ENCODE measurements around the gene CEP112. TPM values are rescaled to one million over a fixed set of nuclear protein-coding genes. Genes with fewer than 3 reads are reported as not detected.
"Not testable (repeated sequence)": the region's sequence is repeated elsewhere in the genome, so short reads cannot be mapped to it uniquely, and the experiment has no call there.

The CEP112 gene
- total and polyA plus RNA-seq, 2 of the 4 experiments (the other 2 are of a cell fraction): 2.5 to 5.6 TPM

DNA sequence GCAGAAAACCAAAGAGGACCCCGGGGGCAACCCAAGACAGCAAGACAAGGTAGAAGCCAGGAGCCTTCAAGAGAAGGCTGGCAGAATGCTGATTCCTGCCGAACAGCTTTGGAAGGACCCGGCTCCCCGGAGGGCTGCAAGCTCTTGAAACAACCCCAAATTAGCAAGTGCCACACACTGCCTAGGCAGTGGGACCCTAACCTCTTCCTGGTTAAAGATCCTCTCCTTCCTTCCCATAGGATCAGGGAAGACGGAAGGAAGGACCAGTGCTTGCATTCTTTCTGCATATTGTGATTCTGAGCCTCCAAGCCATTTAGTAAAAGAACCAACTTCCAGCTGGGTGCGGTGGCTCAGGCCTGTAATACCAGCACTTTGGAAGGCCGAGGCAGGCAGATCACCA lies 508.5 kb downstream of the CEP112 start:
- no peak overlapping the region for H3K9ac ChIP-seq (ENCODE audit: low read depth, low read length)
- no peak overlapping the region for H3K27ac ChIP-seq (ENCODE audit: insufficient read depth, low read length)
- no peaks in the 10 kb centered on the region for H3K79me1 ChIP-seq (ENCODE audit: low read depth in 1 of 2, low read length in 2 of 2)
- no peak overlapping the region for H3K4me3 ChIP-seq (ENCODE audit: insufficient read depth, low read depth, low read length)
- no peak overlapping the region for H3K23ac ChIP-seq (ENCODE audit: low read depth, low read length)
- H4K8ac ChIP-seq (ENCODE audit: low read depth in 2 of 2, low read length in 2 of 2): no peak overlapping the region
- no peak overlapping the region for H3K4me2 ChIP-seq (ENCODE audit: low read depth, low read length)
- H3K9me1 ChIP-seq (ENCODE audit: insufficient read depth, low read length): 0 out of 2 replicates have a peak, but pooled peaks cover 3% of the 10 kb centered on the region
- H2AK5ac ChIP-seq (ENCODE audit: low read depth, low read length): no peak overlapping the region
- no peaks in the 10 kb centered on the region for H3K9me3 ChIP-seq (ENCODE audit: control insufficient read depth, insufficient read depth, low read length)
- DNase-seq: no peak
- intact Hi-C loops (cut with micrococcal nuclease) (no loop called here), in situ Hi-C loops (cut with MboI; ENCODE audit: low sequenced_read_pairs) (no loop called here), dilution Hi-C loops (cut with HindIII; ENCODE audit: low sequenced_read_pairs, unreplicated experiment) (no loop called here)
- 100% methylated on average over 1 of the region's 7 CpGs; no CpG with 5 or more reads in 1 of the 2 experiments for WGBS, 2 experiments (ENCODE audit: extremely low coverage in 2 of 2, insufficient read length in 1 of 2)
- no peaks in the 10 kb centered on the region for H3K36me3 ChIP-seq (ENCODE audit: control insufficient read depth, insufficient read depth, low read length)
- H2AFZ ChIP-seq (replicated peaks; ENCODE audit: low read length, poor library complexity): no peak overlapping the region
- H4K20me1 ChIP-seq (ENCODE audit: insufficient read depth, low read length): no peaks in the 10 kb centered on the region
- ChIA-PET CTCF (no interaction called here), POLR2A (ENCODE audit: unreplicated experiment) (no interaction called here)
- H4K91ac ChIP-seq (ENCODE audit: insufficient read depth, low read depth, low read length): no peak overlapping the region
- H4K5ac ChIP-seq (ENCODE audit: low read depth, low read length): no peak overlapping the region
- no peaks in the 10 kb centered on the region for H3K27me3 ChIP-seq (ENCODE audit: control insufficient read depth, insufficient read depth, low read length)
- H2BK20ac ChIP-seq (ENCODE audit: low read depth, low read length): no peak overlapping the region
- no peak overlapping the region for H2BK15ac ChIP-seq (ENCODE audit: low read depth, low read length)
- H2AK9ac ChIP-seq (replicated peaks; ENCODE audit: low read depth, low read length, poor library complexity): no peak overlapping the region
- H3K18ac ChIP-seq (ENCODE audit: low read depth, low read length): no peak overlapping the region
- no peak overlapping the region for H3K14ac ChIP-seq (replicated peaks; ENCODE audit: low read depth, low read length)
- no peak overlapping the region for H2BK120ac ChIP-seq (ENCODE audit: low read depth, low read length)
- H3K4ac ChIP-seq (ENCODE audit: low read depth, low read length): no peak overlapping the region
- H2BK5ac ChIP-seq (ENCODE audit: low read depth, low read length, poor library complexity, severe bottlenecking): no peak overlapping the region
- ATAC-seq (ENCODE audit: low read depth): no peak
- TF ChIP-seq SMC3 (IDR thresholded peaks at IDR 0.05; ENCODE audit: low read depth, low read length): no peak
- no peaks in the 10 kb centered on the region for H3K4me1 ChIP-seq (ENCODE audit: control insufficient read depth, insufficient read depth, low read length)
- no TSS peak for BruUV-seq (replicated peaks)
- H3K56ac ChIP-seq (ENCODE audit: extremely low read depth, insufficient read depth, low read length): no peak overlapping the region

DNA sequence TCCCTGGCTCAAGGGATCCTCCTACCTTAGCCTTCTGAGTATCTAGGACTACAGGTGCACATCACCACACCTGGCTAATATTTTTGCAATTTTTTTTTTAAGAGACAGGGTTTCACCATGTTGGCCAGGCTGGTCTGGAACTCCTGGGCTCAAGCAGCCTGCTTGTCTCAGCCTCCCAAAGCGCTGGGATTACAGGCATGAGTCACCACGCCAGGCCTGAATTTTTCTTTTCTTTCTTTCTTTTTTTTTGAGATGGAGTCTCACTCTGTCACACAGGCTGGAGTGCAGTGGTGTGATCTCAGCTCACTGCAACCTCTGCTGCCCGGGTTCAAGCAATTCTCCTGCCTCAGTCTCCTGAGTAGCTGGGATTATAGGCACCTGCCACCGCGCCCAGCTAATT lies 510.2 kb downstream of the CEP112 start:
- ATAC-seq (ENCODE audit: low read depth); H4K20me1 ChIP-seq (ENCODE audit: insufficient read depth, low read length); intact Hi-C loops (cut with micrococcal nuclease); POLR2A ChIA-PET (ENCODE audit: unreplicated experiment); H3K4ac ChIP-seq (ENCODE audit: low read depth, low read length); H3K4me3 ChIP-seq (ENCODE audit: insufficient read depth, low read depth, low read length); H4K8ac ChIP-seq (ENCODE audit: low read depth in 2 of 2, low read length in 2 of 2); H3K18ac ChIP-seq (ENCODE audit: low read depth, low read length); H3K27ac ChIP-seq (ENCODE audit: insufficient read depth, low read length); DNase-seq; H3K23ac ChIP-seq (ENCODE audit: low read depth, low read length); dilution Hi-C loops (cut with HindIII; ENCODE audit: low sequenced_read_pairs, unreplicated experiment); H2AK9ac ChIP-seq (replicated peaks; ENCODE audit: low read depth, low read length, poor library complexity); H2AFZ ChIP-seq (replicated peaks; ENCODE audit: low read length, poor library complexity); H3K79me1 ChIP-seq (ENCODE audit: low read depth in 1 of 2, low read length in 2 of 2); H3K4me2 ChIP-seq (ENCODE audit: low read depth, low read length); H3K36me3 ChIP-seq (ENCODE audit: control insufficient read depth, insufficient read depth, low read length); H4K91ac ChIP-seq (ENCODE audit: insufficient read depth, low read depth, low read length); H3K14ac ChIP-seq (replicated peaks; ENCODE audit: low read depth, low read length); H3K27me3 ChIP-seq (ENCODE audit: control insufficient read depth, insufficient read depth, low read length); H2BK5ac ChIP-seq (ENCODE audit: low read depth, low read length, poor library complexity, severe bottlenecking); H2BK20ac ChIP-seq (ENCODE audit: low read depth, low read length); H4K5ac ChIP-seq (ENCODE audit: low read depth, low read length); H3K9me3 ChIP-seq (ENCODE audit: control insufficient read depth, insufficient read depth, low read length); CTCF ChIA-PET; in situ Hi-C loops (cut with MboI; ENCODE audit: low sequenced_read_pairs); H2AK5ac ChIP-seq (ENCODE audit: low read depth, low read length); H2BK120ac ChIP-seq (ENCODE audit: low read depth, low read length); BruUV-seq (replicated peaks); H3K9ac ChIP-seq (ENCODE audit: low read depth, low read length); H2BK15ac ChIP-seq (ENCODE audit: low read depth, low read length); H3K4me1 ChIP-seq (ENCODE audit: control insufficient read depth, insufficient read depth, low read length); H3K56ac ChIP-seq (ENCODE audit: extremely low read depth, insufficient read depth, low read length); H3K9me1 ChIP-seq (ENCODE audit: insufficient read depth, low read length): not testable (repeated sequence)
- WGBS, 2 experiments (ENCODE audit: extremely low coverage in 2 of 2, insufficient read length in 1 of 2): 100% methylated on average over 2 of the region's 5 CpGs; no CpG with 5 or more reads in 1 of the 2 experiments

All from IMR-90 (cell line).